H9 (cell line): Measurements from ENCODE around the gene TSPAN9. TPM values are rescaled to one million over a fixed set of nuclear protein-coding genes. Genes with fewer than 3 reads are reported as not detected.

Experiments
- DNase-seq: peaks from one replicate; pipeline ENCODE4 v3.0.0-alpha.2; 2017
- H2AFZ ChIP-seq: one replicate; pipeline ENCODE4 v1.6.1; 2013; ENCODE audit warnings: mild to moderate bottlenecking, low read length, control low read depth, moderate library complexity
- H2AK5ac ChIP-seq: 2 replicates; pipeline ENCODE4 v1.6.1; 2013; ENCODE audit warnings: low read length, control low read depth, mixed read lengths; ENCODE audit not compliant: insufficient read length
- H2BK120ac ChIP-seq: one replicate; pipeline ENCODE4 v1.6.1; 2013; ENCODE audit warnings: low read depth, mild to moderate bottlenecking, low read length, control low read depth, inconsistent platforms; ENCODE audit not compliant: poor library complexity, severe bottlenecking
- H2BK12ac ChIP-seq: 2 replicates; pipeline ENCODE4 v1.6.1; 2013; ENCODE audit warnings: low read length, control low read depth, mixed read lengths, low read depth; ENCODE audit not compliant: insufficient read length
- H2BK15ac ChIP-seq: 2 replicates; pipeline ENCODE4 v1.6.1; 2013; ENCODE audit warnings: low read depth, low read length, control low read depth
- H2BK20ac ChIP-seq: one replicate; pipeline ENCODE4 v1.6.1; 2013; ENCODE audit warnings: low read depth, mild to moderate bottlenecking, low read length, control low read depth, inconsistent platforms; ENCODE audit not compliant: poor library complexity, severe bottlenecking
- H2BK5ac ChIP-seq: 2 replicates; pipeline ENCODE4 v1.6.1; 2013; ENCODE audit warnings: low read length, control low read depth, mixed read lengths; ENCODE audit not compliant: insufficient read length
- H3K14ac ChIP-seq: 2 replicates; pipeline ENCODE4 v1.6.1; 2013; ENCODE audit warnings: low read length, control low read depth; ENCODE audit not compliant: insufficient read depth
- H3K18ac ChIP-seq: 2 replicates; pipeline ENCODE4 v1.6.1; 2013; ENCODE audit warnings: low read depth, mild to moderate bottlenecking, mixed read lengths, low read length, control low read depth; ENCODE audit not compliant: insufficient read length
- H3K23ac ChIP-seq: 2 replicates; pipeline ENCODE4 v1.6.1; 2013; ENCODE audit warnings: low read length, control low read depth, mixed read lengths, low read depth; ENCODE audit not compliant: insufficient read length
- H3K23me2 ChIP-seq: 2 replicates; pipeline ENCODE4 v1.6.1; 2013; ENCODE audit warnings: low read depth, mild to moderate bottlenecking, mixed read lengths, low read length, control low read depth; ENCODE audit not compliant: insufficient read length, poor library complexity, severe bottlenecking
- H3K27ac ChIP-seq: 2 replicates; pipeline ENCODE4 v1.5.1; 2013; ENCODE audit warnings: low read length, control low read depth, mixed read lengths, low read depth; ENCODE audit not compliant: insufficient read length
- H3K27me3 ChIP-seq: 2 replicates; pipeline ENCODE4 v1.6.1; 2013; ENCODE audit warnings: low read length, control low read depth, inconsistent platforms; ENCODE audit not compliant: insufficient read depth
- H3K4ac ChIP-seq: 2 replicates; pipeline ENCODE4 v1.6.1; 2013; ENCODE audit warnings: low read depth, mild to moderate bottlenecking, control low read depth, inconsistent platforms, low read length, moderate library complexity
- H3K4me1 ChIP-seq: 2 replicates; pipeline ENCODE4 v1.6.1; 2013; ENCODE audit warnings: low read length, control low read depth, inconsistent platforms; ENCODE audit not compliant: insufficient read depth
- H3K4me2 ChIP-seq: 2 replicates; pipeline ENCODE4 v1.6.1; 2013; ENCODE audit warnings: low read length, control low read depth, mixed read lengths; ENCODE audit not compliant: insufficient read length, insufficient read depth
- H3K56ac ChIP-seq: 2 replicates; pipeline ENCODE4 v1.6.1; 2013; ENCODE audit warnings: low read depth, mild to moderate bottlenecking, mixed read lengths, low read length, control low read depth; ENCODE audit not compliant: insufficient read length
- H3K79me1 ChIP-seq: 2 replicates; pipeline ENCODE4 v1.6.1; 2013; ENCODE audit warnings: low read depth, mild to moderate bottlenecking, moderate library complexity, low read length, control low read depth, inconsistent platforms; ENCODE audit not compliant: insufficient read depth, poor library complexity, severe bottlenecking
- H3K79me2 ChIP-seq: 2 replicates; pipeline ENCODE4 v1.6.1; 2013; ENCODE audit warnings: low read length, control low read depth, inconsistent platforms; ENCODE audit not compliant: insufficient read depth
- H3K9ac ChIP-seq: 2 replicates; pipeline ENCODE4 v1.6.1; 2013; ENCODE audit warnings: low read length, control low read depth, mixed read lengths; ENCODE audit not compliant: insufficient read length; ENCODE audit errors: extremely low read depth
- H3K9me3 ChIP-seq: one replicate; pipeline ENCODE4 v1.6.1; 2013; ENCODE audit warnings: low read depth, low read length, inconsistent platforms; ENCODE audit not compliant: control insufficient read depth
- H3T11ph ChIP-seq: one replicate; pipeline ENCODE4 v1.6.1; 2013; ENCODE audit warnings: mild to moderate bottlenecking, low read length, control low read depth, inconsistent platforms
- H4K20me1 ChIP-seq: one replicate; pipeline ENCODE4 v1.6.1; 2013; ENCODE audit not compliant: control insufficient read depth, insufficient read length, insufficient read depth
- H4K5ac ChIP-seq: 2 replicates; pipeline ENCODE4 v1.6.1; 2013; ENCODE audit warnings: low read depth, mild to moderate bottlenecking, mixed read lengths, low read length, control low read depth; ENCODE audit not compliant: insufficient read length
- H4K8ac ChIP-seq: replicated peaks from 2 replicates; pipeline ENCODE4 v1.6.1; 2013; ENCODE audit warnings: low read length, control low read depth, mixed read lengths, low read depth; ENCODE audit not compliant: insufficient read length
- H4K91ac ChIP-seq: 2 replicates; pipeline ENCODE4 v1.6.1; 2013; ENCODE audit warnings: low read depth, mild to moderate bottlenecking, moderate library complexity, mixed read lengths, low read length, control low read depth; ENCODE audit not compliant: insufficient read length
- H3K27ac Mint-ChIP-seq, 3 experiments: 2 replicates in 2 of 3; 3 replicates in 1 of 3; pipeline ENCODE4 v1.8.0; 2020 to 2021; ENCODE audit warnings: mixed read lengths in 3 of 3, mild to moderate bottlenecking in 1 of 3, moderate library complexity in 1 of 3
- H3K27me3 Mint-ChIP-seq: 2 replicates; pipeline ENCODE4 v1.8.0; 2021; ENCODE audit warnings: low read depth, mild to moderate bottlenecking, moderate library complexity, mixed read lengths
- H3K36me3 Mint-ChIP-seq, 3 experiments: 2 replicates in 2 of 3; 3 replicates in 1 of 3; pipeline ENCODE4 v1.8.0; 2020 to 2021; ENCODE audit warnings: low read depth in 3 of 3, mixed read lengths in 3 of 3; ENCODE audit not compliant: insufficient read depth in 1 of 3
- H3K4me1 Mint-ChIP-seq, 2 experiments: 2 replicates each; pipeline ENCODE4 v1.8.0; 2020; ENCODE audit warnings: mixed read lengths in 2 of 2
- H3K4me3 Mint-ChIP-seq, 2 experiments: 2 replicates in 1 of 2; 3 replicates in 1 of 2; pipeline ENCODE4 v1.8.0; 2020 to 2021; ENCODE audit warnings: mild to moderate bottlenecking in 2 of 2, mixed read lengths in 2 of 2, moderate library complexity in 1 of 2
- H3K9me3 Mint-ChIP-seq, 2 experiments: 2 replicates in 1 of 2; 3 replicates in 1 of 2; pipeline ENCODE4 v1.8.0; 2020; ENCODE audit warnings: mild to moderate bottlenecking in 2 of 2, mixed read lengths in 2 of 2, moderate library complexity in 1 of 2
- CTCF ChIP-seq: fragments of 200-600 bp; sonication (generic); conservative IDR thresholded peaks from 3 replicates; pipeline ENCODE4 v1.8.0; 2021; ENCODE audit warnings: antibody characterized with exemption, mild to moderate bottlenecking
- WGBS: extraction: QIAGEN DNeasy Blood & Tissue Kit; methylation state at CpG from one replicate; pipeline ENCODE4 v1.1.7; 2013; ENCODE audit warnings: missing lambda C conversion rate, low lambda C conversion rate, mixed read lengths; ENCODE audit not compliant: insufficient read length; ENCODE audit errors: extremely low coverage; 5-methylcytosine and 5-hydroxymethylcytosine counted together
- total RNA-seq: library from RNA; stranded (reverse); gene quantifications from 2 replicates; pipeline ENCODE4 v1.2.1, GENCODE V29; 2021

Gene TSPAN9
- total RNA-seq, 1 experiment from 2014 or later, result 19.0 TPM

DNA sequence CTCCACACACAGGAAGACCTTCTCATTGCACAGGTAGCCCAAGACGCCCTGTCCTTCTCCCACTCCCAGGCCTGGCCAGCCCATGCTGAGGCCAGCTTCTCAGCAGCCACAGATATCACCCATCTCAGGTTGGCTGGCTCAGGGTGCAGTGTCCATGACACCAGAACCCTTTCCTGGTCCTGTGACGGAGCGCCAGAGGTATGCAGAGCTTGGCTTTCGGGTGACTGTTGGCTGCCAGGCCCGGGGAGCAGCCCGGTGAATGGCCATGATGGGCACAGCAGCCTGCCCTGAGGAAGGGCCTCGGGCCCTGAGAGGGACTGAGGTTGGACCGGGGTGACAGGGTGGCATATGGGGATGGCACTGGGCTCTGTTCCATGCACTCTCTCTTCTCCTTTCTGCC, 173.4 kb downstream of the TSPAN9 start:
- H3K4me1 ChIP-seq, result no peaks in the 10 kb centered on the region
- Mint-ChIP-seq H3K36me3 (peaks cover 2 to 8% (median 4%) of the 10 kb centered on the region in 3 experiments; a peak in 5 of 7 replicates), H3K27ac (peak overlapping the region in 1 of 3 experiments; percentile 61; a peak in 1 of 7 replicates), H3K4me3 (no peak overlapping the region), H3K27me3 (no peaks in the 10 kb centered on the region; the same call in 1 of the 2 replicates), H3K4me1 (peaks cover 31 to 33% of the 10 kb centered on the region in 2 experiments), H3K9me3 (peaks cover 0 to 2% of the 10 kb centered on the region in 2 experiments; a peak in 2 of 5 replicates)
- H2BK15ac ChIP-seq, result no peak overlapping the region
- no peak overlapping the region for H3K4ac ChIP-seq
- H2BK20ac ChIP-seq, result no peak overlapping the region
- H3K23ac ChIP-seq, result no peak overlapping the region
- H2BK5ac ChIP-seq, result no peak overlapping the region
- H3K9me3 ChIP-seq, result no peaks in the 10 kb centered on the region
- H4K8ac ChIP-seq, result no peak overlapping the region
- H2AFZ ChIP-seq, result no peak overlapping the region
- no peak overlapping the region for H3K56ac ChIP-seq
- no peak overlapping the region for H4K91ac ChIP-seq
- no peaks in the 10 kb centered on the region for H3K27me3 ChIP-seq
- H3T11ph ChIP-seq, result no peak overlapping the region
- DNase-seq, result no peak
- H2BK12ac ChIP-seq, result no peak overlapping the region
- H3K79me2 ChIP-seq, result no peaks in the 10 kb centered on the region
- H3K23me2 ChIP-seq, result no peaks in the 10 kb centered on the region
- no CpG with 5 or more reads among the region's 8 CpGs for WGBS
- TF ChIP-seq CTCF, result no peak
- H2BK120ac ChIP-seq, result no peak overlapping the region
- no peak overlapping the region; the same call in 1 of the 2 replicates for H3K14ac ChIP-seq
- no peaks in the 10 kb centered on the region for H4K20me1 ChIP-seq
- H2AK5ac ChIP-seq, result no peak overlapping the region
- no peak overlapping the region for H3K18ac ChIP-seq
- H3K27ac ChIP-seq, result no peak overlapping the region
- no peaks in the 10 kb centered on the region for H3K79me1 ChIP-seq
- no peak overlapping the region for H3K4me2 ChIP-seq
- H4K5ac ChIP-seq, result no peak overlapping the region
- no peak overlapping the region for H3K9ac ChIP-seq
